Spleen (tissue), 11 donors: ENCODE data around the gene RNF187. TPM values are rescaled to one million over a fixed set of nuclear protein-coding genes. Genes with fewer than 3 reads are reported as not detected.

Experiments used
- DNase-seq: peaks from one replicate; pipeline ENCODE4 v3.0.0-alpha.2; 2020
- H3K27ac ChIP-seq, 8 donors: fragments of 200-600 bp; sonication (generic) in 7 of 8; 1 replicate in 4 of 8; 2 replicates in 4 of 8; pipeline versions ENCODE4 v1.5.0 to v1.8.0; 2016 to 2021; ENCODE audit warnings: inconsistent platforms in 4 of 8, mild to moderate bottlenecking in 4 of 8, moderate library complexity in 1 of 8
- H3K27me3 ChIP-seq, 7 donors: fragments of 200-600 bp; sonication (generic) in 6 of 7; replicated peaks in 1 of 7; 1 replicate in 4 of 7; 2 replicates in 3 of 7; pipeline versions ENCODE4 v1.5.0 to v1.8.0; 2016 to 2021; ENCODE audit warnings: inconsistent platforms in 3 of 7, mild to moderate bottlenecking in 1 of 7
- H3K36me3 ChIP-seq, 6 donors: fragments of 200-600 bp; sonication (generic) in 5 of 6; 1 replicate in 4 of 6; 2 replicates in 2 of 6; pipeline versions ENCODE4 v1.5.0 to v1.8.0; 2016 to 2021; ENCODE audit warnings: inconsistent platforms in 2 of 6
- H3K4me1 ChIP-seq, 6 donors: fragments of 200-600 bp; sonication (generic) in 5 of 6; 1 replicate in 3 of 6; 2 replicates in 3 of 6; pipeline versions ENCODE4 v1.5.0 to v1.8.0; 2016 to 2021; ENCODE audit warnings: inconsistent platforms in 3 of 6
- H3K4me3 ChIP-seq, 8 donors: fragments of 200-600 bp; sonication (generic) in 7 of 8; 1 replicate in 4 of 8; 2 replicates in 4 of 8; pipeline versions ENCODE4 v1.5.0 to v1.8.0; 2016 to 2021; ENCODE audit warnings: inconsistent platforms in 4 of 8, mild to moderate bottlenecking in 4 of 8, moderate library complexity in 2 of 8
- H3K9me3 ChIP-seq, 8 donors: fragments of 200-600 bp; sonication (generic) in 7 of 8; 1 replicate in 4 of 8; 2 replicates in 4 of 8; pipeline versions ENCODE4 v1.5.0 to v1.8.0; 2016 to 2021; ENCODE audit warnings: inconsistent platforms in 4 of 8
- CTCF ChIP-seq, 11 experiments: fragments of 200-600 bp in 7 of 11; fragments of 450-650 bp in 4 of 11; sonication (generic) in 4 of 11; IDR thresholded peaks in 8 of 11; conservative IDR thresholded peaks in 3 of 11; 1 replicate in 7 of 11; 2 replicates in 4 of 11; pipeline versions ENCODE4 v1.4.0 to v1.8.0; 2016 to 2021; ENCODE audit warnings: antibody characterized with exemption in 11 of 11, inconsistent platforms in 4 of 11, mild to moderate bottlenecking in 1 of 11
- POLR2A ChIP-seq, 3 donors: fragments of 450-650 bp; IDR thresholded peaks; one replicate each; pipeline ENCODE4 v1.5.1; 2017; ENCODE audit warnings: antibody characterized with exemption in 3 of 3, mild to moderate bottlenecking in 1 of 3
- POLR2AphosphoS5 ChIP-seq, 3 donors: sonication (generic); formaldehyde crosslinking; IDR thresholded peaks; one replicate each; pipeline ENCODE4 v1.5.1; 2017; ENCODE audit warnings: antibody characterized with exemption in 3 of 3
- WGBS, 5 donors: extraction: QIAGEN DNeasy Blood & Tissue Kit in 3 of 5; methylation state at CpG; one replicate each; pipeline versions ENCODE4 v1.1.5 to v1.1.7; 2013 to 2018; 5-methylcytosine and 5-hydroxymethylcytosine counted together
- intact Hi-C: fragments of 100-400 bp; cut with DNase I; formaldehyde crosslinking; loops from one replicate; pipeline ENCODE4 v1.15.0; 2023; ENCODE audit warnings: low total_unique reads
- polyA plus RNA-seq, 3 donors: library from polyadenylated mRNA; stranded (reverse); fragments of 200-250 nt; gene quantifications; one replicate each; pipeline ENCODE4 v1.2.1, GENCODE V29; 2013
- total RNA-seq, 7 donors: library from RNA; depleted of rRNA in 3 of 7; stranded (reverse); fragments of >200 nt in 3 of 7; fragmentation: NEBNext Ultra II Directional in 4 of 7; extraction: Animal tissue kit (Norgen Biotek cat#: 25700) in 4 of 7; gene quantifications; one replicate each; pipeline versions ENCODE4 v1.1.0 to v1.2.1, GENCODE V29; 2016 to 2021
- donor health status: healthy with polysubstance abuse.
- donor health status: DM: no; HTN: no; CAD: no; lungs with moderate emphysema.
- donor health status: DM: no; HTN: no; CAD: no.
- donor health status: Bipolar disorder and iron deficiency.
- donor health status: healthy.
- donor health status: DM: no; HTN: no; CAD: no.
- donor health status: DM: yes; HTN: yes; CAD: no.

Gene RNF187
- total and polyA plus RNA-seq, 10 donors: 21.4 to 118 (median 60.4) TPM

- intact Hi-C loops: no loop called here
- WGBS, 5 donors: 84 to 95% (median 93%) methylated on average over 25 to 28 of the region's 28 CpGs
- H3K4me3 ChIP-seq: no peak overlapping the region
- peaks cover 10 to 50% (median 39%) of the 10 kb centered on the region in 6 donors for H3K4me1 ChIP-seq
- no peaks in the 10 kb centered on the region for H3K27me3 ChIP-seq
- TF ChIP-seq POLR2AphosphoS5 (IDR thresholded peaks at IDR 0.05) (peak in 2 of 3 donors; percentile 16 to 44), POLR2A (IDR thresholded peaks at IDR 0.05) (no peak)
- H3K27ac ChIP-seq: peak overlapping the region in 1 of 8 donors; percentile 13
- no peak for DNase-seq
- peaks cover 8 to 85% (median 48%) of the 10 kb centered on the region in 6 donors for H3K36me3 ChIP-seq
- H3K9me3 ChIP-seq: no peaks in the 10 kb centered on the region
These were observed 6.2 kb downstream of the RNF187 start for GRCh38 chr1:228493141-228494043.

- WGBS, 5 donors: 89 to 96% (median 91%) methylated on average over 9 of the region's 9 CpGs
- Histone ChIP-seq H3K27ac (no peak overlapping the region), H3K27me3 (no peaks in the 10 kb centered on the region), H3K4me3 (no peak overlapping the region), H3K4me1 (peaks cover 4 to 44% (median 33%) of the 10 kb centered on the region in 6 donors), H3K36me3 (peaks cover 8 to 85% (median 48%) of the 10 kb centered on the region in 6 donors), H3K9me3 (no peaks in the 10 kb centered on the region)
- no peak for TF ChIP-seq POLR2AphosphoS5 (IDR thresholded peaks at IDR 0.05)
- no peak for TF ChIP-seq POLR2A (IDR thresholded peaks at IDR 0.05)
- TF ChIP-seq CTCF (IDR thresholded peaks at IDR 0.05 in 8 of 11, conservative IDR thresholded peaks at IDR 0.05 in 3 of 11): no peak
- intact Hi-C loops: no loop called here
- DNase-seq: no peak
These were observed 6.8 kb downstream of the RNF187 start for GRCh38 chr1:228494044-228494353.

GRCh38 chr1:228494391-228494790 is 7.2 kb downstream of the RNF187 start:
- peaks cover 8 to 82% (median 48%) of the 10 kb centered on the region in 6 donors for H3K36me3 ChIP-seq
- no peak for DNase-seq
- WGBS, 5 donors: 77 to 83% (median 79%) methylated on average over 7 of the region's 7 CpGs

More at GRCh38 chr1:228494391-228494790, 7.2 kb downstream of the RNF187 start:
- TF ChIP-seq CTCF (IDR thresholded peaks at IDR 0.05 in 8 of 11, conservative IDR thresholded peaks at IDR 0.05 in 3 of 11) (no peak), POLR2A (IDR thresholded peaks at IDR 0.05) (no peak), POLR2AphosphoS5 (IDR thresholded peaks at IDR 0.05) (no peak)
- no peaks in the 10 kb centered on the region for H3K9me3 ChIP-seq
- H3K4me1 ChIP-seq: peaks cover under 1 to 40% (median 30%) of the 10 kb centered on the region in 6 donors
- H3K4me3 ChIP-seq: no peak overlapping the region
- intact Hi-C loops: no loop called here
- no peak overlapping the region for H3K27ac ChIP-seq
- H3K27me3 ChIP-seq: no peaks in the 10 kb centered on the region
